ENCODE results near the gene TCAP.

GRCh38 chr17:39667945-39668924 is 3.1 kb downstream of the TCAP start, which contains the start of gene PNMT:
- TF ChIP-seq CTCF (IDR thresholded peaks at IDR 0.05; ENCODE audit: low read depth, low read length) (peak; percentile 63), POLR2A (IDR thresholded peaks at IDR 0.05; ENCODE audit: extremely low read depth, insufficient read length) (no peak), MYC (IDR thresholded peaks at IDR 0.05; ENCODE audit: low read depth, low read length) (peak; percentile 37; the same call in 1 of the 2 replicates)

All from NB4 (cell line).